Lower lobe of right lung (tissue), 2 donors: ENCODE measurements around the gene S100A2. TPM values are rescaled to one million over a fixed set of nuclear protein-coding genes. Genes with fewer than 3 reads are reported as not detected.

Experiments
- ATAC-seq, 2 donors: fragments of 200-7000 bp; cut with Tn5 transposase; one replicate each; pipeline ENCODE4 v1.9.1; 2020 to 2022; ENCODE audit warnings: mild to moderate bottlenecking in 2 of 2, moderate library complexity in 2 of 2
- DNase-seq: peaks from one replicate; pipeline ENCODE4 v3.0.0-alpha.2; 2020
- H3K27ac ChIP-seq: fragments of 200-600 bp; one replicate; pipeline ENCODE4 v1.8.0; 2022
- H3K27me3 ChIP-seq: fragments of 200-600 bp; one replicate; pipeline ENCODE4 v1.8.0; 2022; ENCODE audit warnings: low read depth
- H3K36me3 ChIP-seq: fragments of 200-600 bp; one replicate; pipeline ENCODE4 v1.8.0; 2022; ENCODE audit warnings: mild to moderate bottlenecking
- H3K4me1 ChIP-seq: fragments of 200-600 bp; one replicate; pipeline ENCODE4 v1.8.0; 2022
- H3K4me3 ChIP-seq: fragments of 200-600 bp; one replicate; pipeline ENCODE4 v1.8.0; 2022; ENCODE audit warnings: mild to moderate bottlenecking
- H3K9me3 ChIP-seq: fragments of 200-600 bp; one replicate; pipeline ENCODE4 v1.8.0; 2022
- intact Hi-C: fragments of 100-400 bp; cut with DNase I; formaldehyde crosslinking; loops from one replicate; pipeline ENCODE4 v1.11.0; 2022
- long read RNA-seq: library from polyadenylated mRNA; unstranded; transcript quantifications from one replicate; pipeline ENCODE4 v2.0.0, GENCODE V29; 2021
- total RNA-seq: library from RNA; stranded (reverse); fragmentation: NEBNext Ultra II Directional; extraction: Animal tissue kit (Norgen Biotek cat#: 25700); gene quantifications from one replicate; pipeline ENCODE4 v1.2.1, GENCODE V29; 2021
- TF ChIP-seq, protein P1 (sequence below): fragments of 200-600 bp; IDR thresholded peaks from one replicate; pipeline ENCODE4 v1.8.0; 2022; ENCODE audit warnings: antibody characterized with exemption, mild to moderate bottlenecking
- donor health status: DM: no; HTN: yes; CAD: no; lungs with severe emphysema.

Gene S100A2
- total RNA-seq, result 3.8 TPM
- long read RNA-seq, partial matches to known transcripts, result 0 of 3 reads
- long read RNA-seq, other reads (novel, unspliced or antisense), result 0 of 3 reads

GRCh38 chr1:153565529-153566374 is at the start of gene S100A2:
Gene S100A2 (minus strand): TSS chr1:153565844. CDS start chr1:153563877, 1,967 bp downstream.
- Histone ChIP-seq H3K36me3 (no peaks in the 10 kb centered on the region), H3K4me3 (peak within 1 kb of the TSS; percentile 20), H3K27me3 (no peaks in the 10 kb centered on the region), H3K27ac (peak within 1 kb of the TSS; percentile 94), H3K9me3 (no peaks in the 10 kb centered on the region), H3K4me1 (peaks cover 42% of the 10 kb centered on the region)
- TF ChIP-seq, protein P1, sequence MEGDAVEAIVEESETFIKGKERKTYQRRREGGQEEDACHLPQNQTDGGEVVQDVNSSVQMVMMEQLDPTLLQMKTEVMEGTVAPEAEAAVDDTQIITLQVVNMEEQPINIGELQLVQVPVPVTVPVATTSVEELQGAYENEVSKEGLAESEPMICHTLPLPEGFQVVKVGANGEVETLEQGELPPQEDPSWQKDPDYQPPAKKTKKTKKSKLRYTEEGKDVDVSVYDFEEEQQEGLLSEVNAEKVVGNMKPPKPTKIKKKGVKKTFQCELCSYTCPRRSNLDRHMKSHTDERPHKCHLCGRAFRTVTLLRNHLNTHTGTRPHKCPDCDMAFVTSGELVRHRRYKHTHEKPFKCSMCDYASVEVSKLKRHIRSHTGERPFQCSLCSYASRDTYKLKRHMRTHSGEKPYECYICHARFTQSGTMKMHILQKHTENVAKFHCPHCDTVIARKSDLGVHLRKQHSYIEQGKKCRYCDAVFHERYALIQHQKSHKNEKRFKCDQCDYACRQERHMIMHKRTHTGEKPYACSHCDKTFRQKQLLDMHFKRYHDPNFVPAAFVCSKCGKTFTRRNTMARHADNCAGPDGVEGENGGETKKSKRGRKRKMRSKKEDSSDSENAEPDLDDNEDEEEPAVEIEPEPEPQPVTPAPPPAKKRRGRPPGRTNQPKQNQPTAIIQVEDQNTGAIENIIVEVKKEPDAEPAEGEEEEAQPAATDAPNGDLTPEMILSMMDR, result no peak
- intact Hi-C loops, result loop anchor here (5.0 to 10.0 kb wide), 2 partner anchors 33 to 51 kb away; no protein-coding TSS in a partner anchor
- ATAC-seq (peak; percentile 70 to 82), DNase-seq (peak; percentile 73)

- Histone ChIP-seq H3K9me3 (no peaks in the 10 kb centered on the region), H3K27ac (peak overlapping the region; percentile 68), H3K4me1 (peaks cover 32% of the 10 kb centered on the region), H3K4me3 (peak overlapping the region; percentile 29), H3K27me3 (no peaks in the 10 kb centered on the region), H3K36me3 (peaks cover 22% of the 10 kb centered on the region)
- intact Hi-C loops, result no loop called here
- no peak for ATAC-seq
- TF ChIP-seq, protein P1, result no peak
- no peak for DNase-seq
Measured at GRCh38 chr1:153615406-153615805, 49.8 kb upstream of the S100A2 start.

DNA sequence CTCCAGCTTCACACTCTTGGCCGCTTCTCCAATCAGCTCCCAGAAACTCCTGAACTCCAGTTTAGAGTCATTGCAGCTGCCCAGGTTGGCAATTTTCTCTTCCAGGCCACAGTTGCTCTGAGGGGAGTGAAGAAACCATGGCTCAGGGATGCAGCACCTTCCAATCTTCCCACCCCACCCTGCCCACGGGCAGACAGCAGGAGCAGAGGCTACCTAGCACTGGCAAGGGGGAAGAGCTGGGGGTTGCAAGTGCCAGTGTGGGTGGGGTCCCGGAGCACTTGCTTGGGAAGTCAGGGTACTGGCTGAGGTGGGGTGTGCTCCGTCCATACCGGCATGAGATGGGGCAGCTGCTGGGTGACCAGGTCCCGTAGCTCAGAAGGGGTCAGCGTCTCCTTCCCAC is 49.3 kb upstream of the S100A2 start:
- no peaks in the 10 kb centered on the region for H3K9me3 ChIP-seq
- H3K4me3 ChIP-seq, result peak overlapping the region; percentile 29
- peaks cover 37% of the 10 kb centered on the region for H3K4me1 ChIP-seq
- no peak for ATAC-seq
- TF ChIP-seq, protein P1, result no peak
- H3K27ac ChIP-seq, result no peak overlapping the region
- peaks cover 17% of the 10 kb centered on the region for H3K36me3 ChIP-seq
- intact Hi-C loops, result no loop called here
- no peaks in the 10 kb centered on the region for H3K27me3 ChIP-seq
- DNase-seq, result no peak

- Histone ChIP-seq H3K4me1 (peaks cover 42% of the 10 kb centered on the region), H3K27me3 (no peaks in the 10 kb centered on the region), H3K4me3 (peak overlapping the region; percentile 29), H3K9me3 (no peaks in the 10 kb centered on the region), H3K27ac (peak overlapping the region; percentile 11), H3K36me3 (peaks cover 12% of the 10 kb centered on the region)
- ATAC-seq, result no peak
- no peak for DNase-seq
- TF ChIP-seq, protein P1, result no peak
- intact Hi-C loops, result no loop called here
Measured at GRCh38 chr1:153614189-153614900, 48.7 kb upstream of the S100A2 start.

- Histone ChIP-seq H3K27ac (peak overlapping the region; percentile 80), H3K9me3 (no peaks in the 10 kb centered on the region), H3K4me1 (peaks cover 52% of the 10 kb centered on the region), H3K27me3 (no peaks in the 10 kb centered on the region), H3K36me3 (peaks cover 2% of the 10 kb centered on the region), H3K4me3 (no peak overlapping the region)
- TF ChIP-seq, protein P1, result no peak
- DNase-seq, result no peak
- intact Hi-C loops, result no loop called here
- ATAC-seq, result no peak
Measured at GRCh38 chr1:153613406-153613805, 47.8 kb upstream of the S100A2 start.
